SU-DHL-6 (cell line): ENCODE data around the gene FAM184A.

Source experiments
- EZH2phosphoT487 ChIP-seq: fragments of 200-600 bp; sonication (generic), shearing (Covaris generic); conservative IDR thresholded peaks from 2 replicates; pipeline ENCODE4 v1.6.1; 2018; ENCODE audit warnings: mild to moderate bottlenecking, antibody characterized with exemption, low read length, moderate library complexity, mixed read lengths
- TF ChIP-seq, protein P1 (sequence below): fragments of 200-600 bp; sonication (generic); IDR thresholded peaks from one replicate; pipeline ENCODE4 v1.5.1; 2017; ENCODE audit warnings: antibody characterized with exemption, mild to moderate bottlenecking, low read length, moderate library complexity; ENCODE audit not compliant: insufficient read depth, poor library complexity, severe bottlenecking

DNA sequence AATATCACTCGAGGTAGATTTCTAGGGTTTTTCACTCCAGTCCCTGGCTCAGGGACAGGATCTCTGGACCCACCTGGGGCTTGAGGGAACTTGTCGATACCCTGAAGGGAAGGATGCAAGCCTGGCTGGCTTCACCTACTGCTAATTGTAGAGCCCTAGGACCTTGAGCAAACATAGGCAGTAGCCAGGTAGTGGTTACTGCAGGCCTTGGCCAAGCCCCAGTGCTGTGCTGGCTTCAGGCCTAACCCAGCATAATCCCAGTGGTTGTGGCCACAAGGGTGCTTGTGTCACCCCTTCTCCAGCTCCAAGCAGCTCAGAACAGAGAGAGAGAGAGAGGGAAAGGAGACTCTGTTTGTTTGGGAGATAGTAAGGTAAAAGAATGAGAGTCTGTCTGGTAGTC, 137.7 kb downstream of the FAM184A start:
- TF ChIP-seq, protein P1, sequence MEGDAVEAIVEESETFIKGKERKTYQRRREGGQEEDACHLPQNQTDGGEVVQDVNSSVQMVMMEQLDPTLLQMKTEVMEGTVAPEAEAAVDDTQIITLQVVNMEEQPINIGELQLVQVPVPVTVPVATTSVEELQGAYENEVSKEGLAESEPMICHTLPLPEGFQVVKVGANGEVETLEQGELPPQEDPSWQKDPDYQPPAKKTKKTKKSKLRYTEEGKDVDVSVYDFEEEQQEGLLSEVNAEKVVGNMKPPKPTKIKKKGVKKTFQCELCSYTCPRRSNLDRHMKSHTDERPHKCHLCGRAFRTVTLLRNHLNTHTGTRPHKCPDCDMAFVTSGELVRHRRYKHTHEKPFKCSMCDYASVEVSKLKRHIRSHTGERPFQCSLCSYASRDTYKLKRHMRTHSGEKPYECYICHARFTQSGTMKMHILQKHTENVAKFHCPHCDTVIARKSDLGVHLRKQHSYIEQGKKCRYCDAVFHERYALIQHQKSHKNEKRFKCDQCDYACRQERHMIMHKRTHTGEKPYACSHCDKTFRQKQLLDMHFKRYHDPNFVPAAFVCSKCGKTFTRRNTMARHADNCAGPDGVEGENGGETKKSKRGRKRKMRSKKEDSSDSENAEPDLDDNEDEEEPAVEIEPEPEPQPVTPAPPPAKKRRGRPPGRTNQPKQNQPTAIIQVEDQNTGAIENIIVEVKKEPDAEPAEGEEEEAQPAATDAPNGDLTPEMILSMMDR = no peak
- TF ChIP-seq EZH2phosphoT487 = no peak
